Suprapubic skin (tissue), 4 donors: ENCODE results near the gene DUSP1.

ENCODE experiments used
- POLR2A ChIP-seq, 2 donors: fragments of 450-650 bp; IDR thresholded peaks; one replicate each; pipeline ENCODE4 v1.6.1; 2017; ENCODE audit warnings: antibody characterized with exemption in 2 of 2, mild to moderate bottlenecking in 2 of 2, moderate library complexity in 2 of 2
- POLR2AphosphoS5 ChIP-seq, 3 donors: sonication (generic); formaldehyde crosslinking; IDR thresholded peaks; one replicate each; pipeline ENCODE4 v1.6.1; 2017; ENCODE audit warnings: antibody characterized with exemption in 3 of 3
- TF ChIP-seq, protein P1 (sequence below), 2 donors: fragments of 200-600 bp in 1 of 2; fragments of 450-650 bp in 1 of 2; sonication (generic) in 1 of 2; IDR thresholded peaks; one replicate each; pipeline ENCODE4 v1.5.1; 2016 to 2019; ENCODE audit warnings: antibody characterized with exemption in 2 of 2, mild to moderate bottlenecking in 1 of 2, moderate library complexity in 1 of 2

DNA sequence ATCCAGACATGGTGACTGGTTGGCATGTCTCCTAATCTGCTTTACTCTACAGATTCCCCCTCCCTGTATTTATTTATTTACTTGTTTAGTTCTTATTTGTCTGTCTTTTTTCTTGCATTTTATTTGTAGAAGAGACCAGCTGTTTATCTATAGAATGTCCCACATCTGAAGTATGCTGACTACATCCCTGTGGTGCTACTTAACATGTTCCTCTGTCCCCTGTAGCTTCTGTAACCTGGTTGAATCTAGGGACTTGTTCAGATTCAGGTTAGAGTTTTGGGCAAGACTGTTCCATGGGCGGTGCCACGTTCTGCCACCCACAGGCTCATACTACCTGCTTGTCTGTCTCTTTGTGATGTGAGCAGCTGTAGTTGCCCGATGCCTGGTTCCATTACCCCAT, 23.5 kb downstream of the DUSP1 start:
- TF ChIP-seq, protein P1, sequence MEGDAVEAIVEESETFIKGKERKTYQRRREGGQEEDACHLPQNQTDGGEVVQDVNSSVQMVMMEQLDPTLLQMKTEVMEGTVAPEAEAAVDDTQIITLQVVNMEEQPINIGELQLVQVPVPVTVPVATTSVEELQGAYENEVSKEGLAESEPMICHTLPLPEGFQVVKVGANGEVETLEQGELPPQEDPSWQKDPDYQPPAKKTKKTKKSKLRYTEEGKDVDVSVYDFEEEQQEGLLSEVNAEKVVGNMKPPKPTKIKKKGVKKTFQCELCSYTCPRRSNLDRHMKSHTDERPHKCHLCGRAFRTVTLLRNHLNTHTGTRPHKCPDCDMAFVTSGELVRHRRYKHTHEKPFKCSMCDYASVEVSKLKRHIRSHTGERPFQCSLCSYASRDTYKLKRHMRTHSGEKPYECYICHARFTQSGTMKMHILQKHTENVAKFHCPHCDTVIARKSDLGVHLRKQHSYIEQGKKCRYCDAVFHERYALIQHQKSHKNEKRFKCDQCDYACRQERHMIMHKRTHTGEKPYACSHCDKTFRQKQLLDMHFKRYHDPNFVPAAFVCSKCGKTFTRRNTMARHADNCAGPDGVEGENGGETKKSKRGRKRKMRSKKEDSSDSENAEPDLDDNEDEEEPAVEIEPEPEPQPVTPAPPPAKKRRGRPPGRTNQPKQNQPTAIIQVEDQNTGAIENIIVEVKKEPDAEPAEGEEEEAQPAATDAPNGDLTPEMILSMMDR (IDR thresholded peaks at IDR 0.05), result no peak
- no peak for TF ChIP-seq POLR2A (IDR thresholded peaks at IDR 0.05)
- TF ChIP-seq POLR2AphosphoS5 (IDR thresholded peaks at IDR 0.05), result no peak
